Lower leg skin (tissue), 4 donors: Measurements from ENCODE around the gene EMP3. TPM values are rescaled to one million over a fixed set of nuclear protein-coding genes. Genes with fewer than 3 reads are reported as not detected.
"Not testable (repeated sequence)": the region's sequence is repeated elsewhere in the genome, so short reads cannot be mapped to it uniquely, and the experiment has no call there.

Experiments
- DNase-seq, 2 donors: peaks; one replicate each; pipeline ENCODE4 v3.0.0-alpha.2; 2019; ENCODE audit warnings: low spot score in 2 of 2
- H3K4me3 ChIP-seq: fragments of 200-600 bp; sonication (generic); 2 replicates; pipeline ENCODE4 v1.5.1; 2017; ENCODE audit warnings: mild to moderate bottlenecking, low read depth; ENCODE audit not compliant: poor library complexity, severe bottlenecking
- CTCF ChIP-seq, 3 donors: fragments of 450-650 bp; IDR thresholded peaks; one replicate each; pipeline ENCODE4 v1.5.1; 2016; ENCODE audit warnings: antibody characterized with exemption in 3 of 3, mild to moderate bottlenecking in 3 of 3, moderate library complexity in 2 of 3
- POLR2A ChIP-seq, 2 donors: fragments of 450-650 bp; IDR thresholded peaks; one replicate each; pipeline ENCODE4 v1.6.1; 2016 to 2017; ENCODE audit warnings: antibody characterized with exemption in 2 of 2, mild to moderate bottlenecking in 1 of 2, moderate library complexity in 1 of 2
- WGBS, 2 donors: methylation state at CpG; one replicate each; pipeline ENCODE4 v1.1.5; 2018; 5-methylcytosine and 5-hydroxymethylcytosine counted together
- intact Hi-C: fragments of 100-400 bp; cut with DNase I; formaldehyde crosslinking; loops from one replicate; pipeline ENCODE4 v1.15.0; 2023; ENCODE audit warnings: low total_unique reads
- total RNA-seq, 4 donors: library from RNA; depleted of rRNA; stranded (reverse); fragments of >200 nt; gene quantifications; one replicate each; pipeline ENCODE4 v1.1.0, GENCODE V29; 2016

EMP3 gene
- total RNA-seq, 4 donors from 2014 or later: 11.5 to 29.3 (median 14.7) TPM

- no peak for TF ChIP-seq POLR2A (IDR thresholded peaks at IDR 0.05)
- no peak for TF ChIP-seq CTCF (IDR thresholded peaks at IDR 0.05)
- no peak overlapping the region for H3K4me3 ChIP-seq
- 72 to 74% methylated on average over 7 of the region's 7 CpGs for WGBS, 2 donors
- DNase-seq: no peak
- intact Hi-C loops: no loop called here
Observed at GRCh38 chr19:48371367-48371766, 46.0 kb downstream of the EMP3 start.

GRCh38 chr19:48371771-48372170 is 46.4 kb downstream of the EMP3 start:
- DNase-seq, intact Hi-C loops, H3K4me3 ChIP-seq: not testable (repeated sequence)
- WGBS, 2 donors: 94% methylated on average over 5 of the region's 5 CpGs

- TF ChIP-seq CTCF (IDR thresholded peaks at IDR 0.05): no peak
- no peak overlapping the region for H3K4me3 ChIP-seq
- no peak for DNase-seq
- intact Hi-C loops: no loop called here
- WGBS, 2 donors: 47 to 50% methylated on average over 4 of the region's 4 CpGs
Observed at GRCh38 chr19:48372904-48373303, 47.6 kb downstream of the EMP3 start.

GRCh38 chr19:48373567-48373966 is 48.2 kb downstream of the EMP3 start:
- no peak overlapping the region for H3K4me3 ChIP-seq
- no peak for TF ChIP-seq POLR2A (IDR thresholded peaks at IDR 0.05)
- no peak for TF ChIP-seq CTCF (IDR thresholded peaks at IDR 0.05)
- no peak for DNase-seq
- intact Hi-C loops: no loop called here
- 85 to 90% methylated on average over 11 of the region's 11 CpGs for WGBS, 2 donors

- TF ChIP-seq POLR2A (IDR thresholded peaks at IDR 0.05): no peak
- TF ChIP-seq CTCF (IDR thresholded peaks at IDR 0.05): no peak
- intact Hi-C loops: no loop called here
- DNase-seq: no peak
- 85 to 86% methylated on average over 10 of the region's 10 CpGs for WGBS, 2 donors
- no peak overlapping the region for H3K4me3 ChIP-seq
Observed at GRCh38 chr19:48378194-48378570, 52.8 kb downstream of the EMP3 start.

GRCh38 chr19:48379058-48379457 is 53.7 kb downstream of the EMP3 start:
- intact Hi-C loops: no loop called here
- DNase-seq: no peak

More at GRCh38 chr19:48379058-48379457, 53.7 kb downstream of the EMP3 start:
- TF ChIP-seq POLR2A (IDR thresholded peaks at IDR 0.05) (no peak), CTCF (IDR thresholded peaks at IDR 0.05) (no peak)
- no peak overlapping the region for H3K4me3 ChIP-seq
- 68 to 73% methylated on average over 5 of the region's 5 CpGs for WGBS, 2 donors

Other genes with a start within 250 kb of the EMP3 start
- 1 to 10 TPM; 1.4 to 7.6 (median 4.5) TPM for gene PLA2G4C, start 214.7 kb upstream of the EMP3 start, total RNA-seq
- 10 to 100 TPM; 20.8 to 44.2 (median 32.9) TPM for gene LIG1, start 155.2 kb upstream of the EMP3 start, total RNA-seq
- gene ZSWIM9, start 154.9 kb upstream of the EMP3 start, total RNA-seq: 1 to 10 TPM; 5.5 to 9.9 (median 6.9) TPM
- gene CARD8, start 69.6 kb upstream of the EMP3 start, total RNA-seq: 10 to 100 TPM in 3 of 4 donors, 1 to 10 TPM in 1; 9.3 to 14.1 (median 11.1) TPM
- gene ZNF114, start 55.5 kb upstream of the EMP3 start, total RNA-seq: under 1 TPM in 3 of 4 donors, not detected in 1; 0.15 to 0.81 (median 0.62) TPM
- gene TMEM143, start 38.4 kb downstream of the EMP3 start, total RNA-seq: 10 to 100 TPM in 1 of 4 donors, 1 to 10 TPM in 3; 6.7 to 21.0 (median 8.7) TPM
- gene SYNGR4, start 38.8 kb downstream of the EMP3 start, total RNA-seq: not detected
- gene KDELR1, start 66.0 kb downstream of the EMP3 start, total RNA-seq: 10 to 100 TPM; 71.3 to 99.6 (median 80.3) TPM
- gene GRIN2D, start 68.1 kb downstream of the EMP3 start, total RNA-seq: under 1 TPM; 0.17 to 0.47 (median 0.42) TPM
- gene GRWD1, start 120.4 kb downstream of the EMP3 start, total RNA-seq: 10 to 100 TPM; 33.3 to 44.4 (median 39.3) TPM
- 1 to 10 TPM in 3 of 4 donors, under 1 TPM in 1; 0.86 to 4.7 (median 1.4) TPM for gene KCNJ14, start 130.0 kb downstream of the EMP3 start, total RNA-seq
- gene CYTH2, start 143.8 kb downstream of the EMP3 start, total RNA-seq: 100 to 1,000 TPM in 1 of 4 donors, 10 to 100 TPM in 3; 67.7 to 162 (median 78.2) TPM
- gene LMTK3, start 186.3 kb downstream of the EMP3 start, total RNA-seq: 1 to 10 TPM; 5.3 to 6.7 (median 5.8) TPM
- 100 to 1,000 TPM; 119 to 191 (median 166) TPM for gene SULT2B1, start 226.6 kb downstream of the EMP3 start, total RNA-seq